CD4-positive, alpha-beta T cell treated with Interleukin-1 beta for 1 hour (primary cell): ENCODE results near the gene DYNLT1.

ENCODE experiments used
- DNase-seq, 2 donors: peaks; one replicate each; pipeline ENCODE4 v3.0.0-alpha.2; 2020 to 2022

The DYNLT1 gene

DNA sequence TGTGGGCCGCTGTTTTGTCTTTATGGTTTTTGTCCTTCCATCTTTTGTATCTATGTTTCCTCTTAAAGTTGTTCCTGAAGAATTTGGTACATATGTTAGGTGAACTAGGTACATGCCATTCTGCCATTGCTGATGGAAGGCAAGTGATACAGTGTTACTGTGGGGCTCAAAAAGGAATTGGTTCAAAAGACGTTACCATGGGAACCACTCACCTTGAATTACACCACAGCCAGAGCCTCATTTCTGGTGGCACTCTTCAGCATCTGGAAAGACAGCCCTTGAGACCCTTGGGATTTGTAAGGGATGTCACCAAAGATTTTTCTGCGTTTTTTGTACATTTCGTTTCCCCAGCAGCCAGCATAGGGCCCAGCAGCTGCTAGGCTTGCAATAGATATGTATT, 52.7 kb downstream of the DYNLT1 start:
- DNase-seq: no peak

DNA sequence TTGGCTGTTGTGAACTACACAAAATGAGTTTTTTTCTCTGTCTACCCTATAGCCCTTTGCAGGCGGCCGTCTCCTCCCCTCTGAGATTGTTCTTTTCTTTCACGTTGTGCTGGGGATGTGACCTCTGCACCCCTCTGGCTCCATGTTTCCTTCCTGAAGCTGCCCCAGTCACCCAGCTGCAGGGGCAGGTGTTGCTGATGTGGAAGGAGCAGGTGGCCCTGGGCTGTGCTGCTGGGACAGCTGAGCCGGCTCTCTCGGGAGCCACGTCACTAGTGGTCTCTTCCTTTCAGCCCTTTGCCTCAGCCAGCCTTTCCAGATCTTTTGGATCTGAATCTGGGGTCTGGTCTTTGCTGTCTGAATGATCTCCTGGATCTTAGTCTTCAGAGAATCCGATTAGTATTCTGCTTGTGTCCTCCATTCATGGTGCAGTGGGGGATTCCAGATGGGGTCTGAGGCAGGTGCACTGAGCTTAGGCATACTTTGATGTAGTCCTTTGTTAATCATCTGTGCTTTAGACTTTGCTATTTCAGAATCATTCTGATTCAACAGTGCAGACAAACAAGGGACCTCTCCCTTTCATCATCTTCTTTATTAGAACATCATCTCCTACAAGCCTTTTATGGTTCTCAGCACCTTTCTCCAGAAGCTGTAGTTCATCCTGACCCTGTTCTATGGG, 53.3 kb downstream of the DYNLT1 start:
- no peak for DNase-seq

DNA sequence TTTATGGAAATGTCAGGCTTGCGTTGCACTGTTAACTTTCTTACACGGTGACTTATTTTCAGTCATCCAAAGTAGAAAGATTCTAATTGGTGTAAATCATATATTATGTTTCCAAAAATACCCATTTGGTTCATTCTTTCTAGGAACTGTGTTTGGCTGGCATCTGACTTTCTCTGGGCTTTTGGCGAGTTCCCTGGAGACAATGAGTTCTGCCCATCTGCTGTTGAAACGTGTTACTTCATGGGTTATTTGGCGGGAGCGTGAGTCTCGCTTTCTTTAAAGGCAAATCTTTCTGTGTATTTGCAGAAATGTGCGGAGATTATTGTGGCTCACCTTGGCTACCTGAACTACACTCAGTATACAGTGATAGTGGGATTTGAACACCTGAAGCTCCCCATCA, 55.2 kb downstream of the DYNLT1 start:
- no peak for DNase-seq

DNA sequence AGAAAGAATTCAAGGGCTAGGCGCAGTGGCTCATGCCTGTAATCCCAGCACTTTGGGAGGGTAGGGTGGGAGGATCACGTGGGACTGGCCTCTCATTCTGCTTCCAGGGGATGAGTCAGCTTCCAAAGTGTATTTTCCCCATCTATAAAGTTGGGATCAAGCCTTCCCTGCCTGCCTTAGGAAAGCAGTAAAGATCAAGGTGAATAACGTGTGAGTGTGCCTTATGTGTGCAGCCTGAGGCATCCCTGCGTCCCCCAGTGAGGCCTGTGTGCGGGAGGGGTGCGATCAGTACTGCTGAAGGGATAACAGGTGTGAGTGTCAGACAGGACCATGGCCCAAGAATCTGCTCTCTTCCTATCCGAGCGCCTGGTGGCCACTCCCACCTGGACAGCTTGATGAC, 57.9 kb downstream of the DYNLT1 start:
- DNase-seq: no peak
